NCI-H146 (cell line): ENCODE measurements around the gene SDK2.
"Not testable (repeated sequence)": the region's sequence is repeated elsewhere in the genome, so short reads cannot be mapped to it uniquely, and the experiment has no call there.

ENCODE experiments used
- DNase-seq: peaks from one replicate; lab custom pipeline; 2025; lab: John Stamatoyannopoulos, UW

Gene SDK2

GRCh38 chr17:73482251-73482716 lies 162.0 kb downstream of the SDK2 start:
- DNase-seq = no peak

DNA sequence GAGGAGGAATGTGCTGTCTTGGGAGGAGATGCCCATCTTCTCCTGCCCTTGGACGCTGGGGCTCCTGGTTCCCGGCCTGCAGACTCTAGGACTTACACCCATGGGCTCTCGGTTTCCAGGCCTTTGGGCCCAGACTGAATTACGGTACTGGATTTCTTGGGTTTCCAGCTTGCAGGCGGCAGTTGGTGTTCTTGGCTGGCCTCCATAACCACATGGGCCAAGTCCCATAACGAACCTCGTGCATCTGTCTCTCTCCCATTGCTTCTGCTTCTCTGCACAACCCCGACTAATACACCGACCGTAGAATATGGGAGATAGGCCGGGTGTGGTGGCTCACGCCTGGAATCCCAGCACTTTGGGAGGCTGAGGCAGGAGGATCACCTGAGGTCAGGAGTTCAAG lies 162.6 kb downstream of the SDK2 start:
- DNase-seq = no peak

GRCh38 chr17:73480740-73481139 lies 163.5 kb downstream of the SDK2 start:
- DNase-seq = peak; percentile 11

GRCh38 chr17:73478768-73479424 lies 165.3 kb downstream of the SDK2 start:
- peak; percentile 13 for DNase-seq

DNA sequence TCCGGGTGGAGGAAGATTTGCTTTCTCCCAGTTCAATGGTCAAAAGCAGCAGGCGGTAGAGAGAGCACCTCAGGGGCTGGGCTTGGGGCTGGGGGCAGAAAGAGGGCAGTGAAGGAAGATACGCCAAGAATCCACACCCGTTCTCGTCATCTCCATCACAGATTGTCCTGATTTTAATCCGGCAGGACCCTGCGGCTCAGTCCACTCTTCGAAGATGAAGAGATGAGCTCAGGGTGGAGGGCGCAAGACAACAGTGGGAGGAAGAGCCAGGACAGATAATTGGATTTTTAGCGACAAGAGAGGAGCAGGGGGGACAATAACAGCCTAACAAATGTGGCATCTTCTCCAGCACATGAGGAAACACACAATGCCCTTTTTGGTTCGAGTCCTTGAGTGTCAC lies 165.9 kb downstream of the SDK2 start:
- no peak for DNase-seq

DNA sequence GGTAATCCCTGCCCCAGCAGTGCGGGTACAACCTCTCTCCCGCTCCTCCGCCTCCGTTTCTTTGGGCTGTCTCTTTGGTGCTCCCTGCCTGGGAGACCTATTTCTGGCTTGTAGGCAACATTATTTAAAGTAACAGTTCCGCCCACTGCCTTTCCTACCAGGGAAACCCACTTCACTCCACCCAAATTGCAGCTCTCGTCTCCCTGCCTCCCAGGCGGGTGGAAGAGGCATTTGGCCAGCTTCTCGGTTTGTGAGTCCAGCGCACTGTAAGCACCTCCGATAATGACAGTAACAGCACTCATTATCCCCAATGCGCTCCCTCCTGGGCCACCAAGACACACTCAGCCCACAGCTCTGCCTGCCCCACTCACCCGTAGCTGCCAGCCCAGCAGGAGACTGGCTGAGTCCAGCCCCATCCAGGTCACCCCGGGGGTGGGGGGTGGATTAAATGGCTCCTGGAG lies 167.3 kb downstream of the SDK2 start:
- DNase-seq = peak; percentile 39

- DNase-seq = peak; percentile 13
These were observed 169.8 kb downstream of the SDK2 start for GRCh38 chr17:73474370-73474988.

- not testable (repeated sequence) for DNase-seq
These were observed 171.5 kb downstream of the SDK2 start for GRCh38 chr17:73472715-73473114.

- DNase-seq = no peak
These were observed 172.3 kb downstream of the SDK2 start for GRCh38 chr17:73471924-73472323.

GRCh38 chr17:73470316-73470826 lies 173.9 kb downstream of the SDK2 start:
- DNase-seq = no peak

DNA sequence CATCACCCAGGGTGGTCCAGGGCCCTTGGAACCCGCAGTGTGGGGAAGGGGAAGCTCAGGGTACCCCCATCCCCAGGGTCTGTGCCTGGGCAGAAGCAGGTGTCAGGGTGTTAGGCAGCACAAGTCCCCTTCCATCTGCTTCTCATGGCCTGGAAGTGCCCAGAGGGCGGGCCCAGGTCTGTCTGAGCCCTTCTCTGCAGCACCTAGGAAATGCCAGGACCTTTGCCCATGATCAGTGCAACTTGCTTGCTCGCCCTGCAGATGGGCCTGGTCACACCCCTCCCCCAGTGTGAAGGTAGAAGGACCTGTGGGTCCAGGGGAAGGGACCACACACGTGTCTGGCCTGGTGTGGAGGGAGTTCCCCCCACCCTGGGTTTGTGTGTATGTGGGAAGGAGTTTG lies 174.9 kb downstream of the SDK2 start:
- no peak for DNase-seq

DNA sequence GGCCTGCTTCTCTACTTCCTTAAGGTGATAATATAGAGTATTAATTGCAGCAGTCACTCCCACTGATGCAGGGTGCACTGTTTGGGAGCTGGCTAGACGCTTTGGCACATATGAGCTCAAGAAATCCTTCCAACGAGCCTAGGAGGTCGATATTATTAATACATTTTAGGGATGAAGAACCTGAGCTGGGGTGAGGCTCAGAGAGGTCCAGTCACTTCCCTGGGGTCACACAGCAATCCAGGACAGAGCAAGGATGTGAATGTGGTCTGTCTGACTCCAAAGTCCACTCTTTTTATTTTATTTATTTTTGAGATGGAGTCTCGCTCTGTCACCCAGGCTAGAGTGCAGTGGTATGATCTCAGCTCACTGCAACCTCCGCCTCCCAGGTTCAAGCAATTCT lies 176.0 kb downstream of the SDK2 start:
- DNase-seq = no peak

DNA sequence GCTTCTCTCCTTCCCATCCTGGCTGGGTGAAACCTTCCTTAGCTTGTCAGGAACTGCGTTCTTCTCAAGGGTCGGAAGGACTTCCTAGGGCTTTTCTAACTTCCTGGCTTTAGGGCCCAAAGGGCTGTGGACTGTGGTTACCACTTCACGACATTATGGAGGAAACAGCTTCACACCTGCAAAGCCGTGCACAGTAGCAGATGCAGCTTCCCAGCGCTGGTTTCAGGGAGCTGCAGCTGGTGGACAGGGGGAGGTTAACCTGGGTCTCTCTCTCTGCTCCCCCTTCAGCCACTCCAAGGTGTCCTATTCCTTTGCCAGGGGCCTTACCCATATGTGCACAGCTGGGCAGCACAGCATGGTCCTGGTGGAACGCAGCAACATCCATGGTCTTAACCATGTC lies 176.6 kb downstream of the SDK2 start:
- DNase-seq = no peak

DNA sequence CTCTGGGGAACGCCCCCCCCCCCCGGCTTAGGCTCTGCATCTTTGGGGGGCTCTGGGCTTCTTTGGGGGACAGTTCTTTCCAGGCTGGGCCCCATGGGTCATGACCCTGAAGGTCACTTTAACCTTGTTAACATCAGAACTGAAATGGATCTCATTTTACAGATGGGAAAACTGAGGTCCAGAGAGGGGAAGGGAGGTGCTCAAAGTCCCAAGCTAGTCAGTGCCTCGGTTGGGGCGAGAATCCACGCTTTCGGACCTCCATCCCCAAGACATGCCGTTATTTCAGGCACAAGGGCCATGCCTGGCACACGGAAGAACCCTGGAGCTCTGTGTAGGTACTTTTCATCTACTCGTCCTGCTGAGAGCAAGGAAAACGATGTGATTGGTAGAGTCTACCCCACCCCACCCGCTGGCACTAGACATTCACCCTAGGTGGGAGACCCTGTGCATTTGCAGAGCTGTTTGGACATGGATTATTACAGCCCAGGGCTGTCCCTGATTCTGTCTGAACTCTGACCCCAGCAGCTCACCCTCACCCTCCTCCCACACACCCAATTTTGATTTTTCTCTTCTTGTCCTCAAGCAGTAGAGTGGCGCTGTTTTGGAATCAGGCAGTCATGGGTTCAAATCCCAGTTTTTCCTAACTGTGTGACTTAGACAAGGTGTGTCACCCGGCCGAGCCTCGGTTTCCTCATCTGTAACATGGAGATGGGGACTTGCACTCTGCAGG lies 177.4 kb downstream of the SDK2 start:
- no peak for DNase-seq

GRCh38 chr17:73465953-73466230 lies 178.4 kb downstream of the SDK2 start:
- DNase-seq = no peak

DNA sequence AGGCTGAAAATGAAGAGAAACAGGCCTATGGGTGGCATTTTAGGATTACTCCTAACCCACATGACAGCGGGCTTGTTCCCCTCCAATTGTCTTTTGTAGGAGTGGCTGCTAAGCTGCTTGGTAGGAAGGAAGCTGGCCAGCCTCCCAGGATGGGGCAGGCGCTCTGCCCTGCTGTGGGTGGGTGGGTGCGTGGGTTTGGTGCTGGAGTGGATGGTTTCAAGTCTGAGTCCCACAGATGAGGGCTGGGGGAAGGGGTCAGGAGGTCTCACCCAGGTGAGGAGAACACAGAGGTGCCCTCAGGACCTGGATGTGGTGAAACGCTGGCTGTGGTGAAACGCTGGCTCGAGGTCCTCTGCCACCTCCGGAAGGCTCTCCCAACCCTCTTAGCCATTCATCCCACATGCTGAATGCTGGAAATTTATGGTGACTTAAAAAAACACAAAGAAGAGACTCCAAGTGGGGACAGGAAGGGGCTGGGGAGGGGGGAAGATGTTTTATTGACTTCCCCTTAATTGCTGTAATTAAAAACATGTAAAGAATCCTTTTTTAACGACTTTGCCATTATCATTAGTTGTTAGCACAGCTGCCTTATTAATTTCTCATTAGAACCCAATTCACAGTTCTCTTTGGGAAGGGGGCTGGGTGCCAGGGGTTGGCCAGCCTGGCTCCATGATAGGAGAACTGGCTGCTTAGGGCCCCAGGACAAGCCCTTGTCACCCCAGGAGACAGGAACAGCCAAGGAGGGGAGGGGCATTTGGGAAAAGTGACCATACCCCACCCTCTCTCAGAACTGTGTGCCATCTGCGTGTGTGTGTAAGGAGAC lies 178.9 kb downstream of the SDK2 start:
- DNase-seq = peak; percentile 98

DNA sequence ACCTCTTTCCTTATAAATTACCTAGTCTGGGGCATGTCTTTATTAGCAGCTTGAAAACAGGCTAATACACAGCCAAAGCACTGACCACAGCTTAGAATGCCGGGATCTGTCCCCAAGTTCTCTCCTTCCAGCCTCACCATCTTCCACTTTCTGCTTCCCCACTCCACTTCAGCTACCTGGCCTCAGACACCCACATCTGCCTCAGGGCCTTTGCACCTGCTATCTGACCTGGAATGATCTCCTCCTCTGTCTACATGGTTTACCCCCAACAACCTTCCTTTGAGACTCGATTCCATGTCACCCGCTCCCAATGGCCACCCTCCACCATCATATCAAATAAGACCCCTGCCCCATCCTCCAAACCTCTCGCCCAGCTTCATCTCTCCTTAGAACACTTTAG lies 179.8 kb downstream of the SDK2 start:
- DNase-seq = no peak

DNA sequence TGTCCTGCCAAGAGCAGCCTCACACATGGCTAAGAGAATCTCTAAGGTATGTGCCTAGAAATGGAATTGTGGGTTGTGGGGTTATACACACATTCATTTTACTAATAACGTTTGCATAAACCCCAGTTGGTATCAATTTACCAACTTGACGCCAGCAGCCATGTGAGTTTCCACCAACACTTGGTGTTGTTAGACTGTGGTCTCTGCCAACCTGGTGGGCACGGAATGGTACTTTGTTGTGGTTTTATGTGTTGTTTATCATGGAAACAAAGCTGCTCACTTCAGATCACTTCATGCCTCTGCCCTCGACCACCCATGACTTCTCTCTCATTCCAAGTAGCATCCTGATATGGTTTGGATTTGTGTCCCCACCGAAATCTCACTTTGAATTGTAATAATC lies 180.4 kb downstream of the SDK2 start:
- no peak for DNase-seq

GRCh38 chr17:73462823-73463222 lies 181.4 kb downstream of the SDK2 start:
- DNase-seq = peak; percentile 34

DNA sequence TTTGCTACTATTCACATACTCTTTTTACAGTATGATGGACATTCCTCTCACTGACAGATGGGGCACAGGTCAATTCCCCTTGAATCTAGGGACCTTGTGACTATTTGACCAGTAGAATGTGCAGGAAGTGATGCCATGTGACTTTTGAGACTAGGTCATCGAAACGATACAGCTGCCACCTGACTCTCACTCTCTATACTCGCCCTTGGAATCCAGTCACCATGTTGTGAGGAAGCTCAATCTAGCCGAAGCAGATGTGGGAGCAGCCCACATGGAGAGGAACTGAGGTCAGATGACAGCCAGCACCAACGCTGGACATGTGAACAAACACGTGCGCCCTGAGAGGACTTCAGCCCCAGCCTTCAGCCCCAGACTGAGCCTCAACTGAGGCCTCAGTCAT lies 184.3 kb downstream of the SDK2 start:
- no peak for DNase-seq

DNA sequence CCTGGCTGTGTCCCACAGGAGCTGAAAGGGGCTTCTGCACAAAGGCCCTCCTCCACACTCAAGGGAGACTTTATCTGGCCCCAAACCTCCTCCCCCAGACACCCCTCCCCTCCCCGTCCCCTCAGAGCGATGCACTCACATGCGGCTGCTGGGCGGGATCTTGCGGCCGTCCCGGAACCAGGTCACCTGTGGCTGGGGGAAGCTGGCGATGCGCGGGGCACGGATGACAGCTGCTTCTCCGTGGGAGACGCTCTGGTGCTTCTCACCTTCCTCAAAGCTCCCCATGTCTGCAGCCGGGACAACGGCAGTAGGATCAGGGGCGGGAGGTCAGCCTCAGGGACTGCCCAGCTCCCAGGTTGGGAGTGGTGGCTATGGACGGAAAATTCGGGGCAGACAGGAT lies 188.5 kb downstream of the SDK2 start:
- DNase-seq = no peak

DNA sequence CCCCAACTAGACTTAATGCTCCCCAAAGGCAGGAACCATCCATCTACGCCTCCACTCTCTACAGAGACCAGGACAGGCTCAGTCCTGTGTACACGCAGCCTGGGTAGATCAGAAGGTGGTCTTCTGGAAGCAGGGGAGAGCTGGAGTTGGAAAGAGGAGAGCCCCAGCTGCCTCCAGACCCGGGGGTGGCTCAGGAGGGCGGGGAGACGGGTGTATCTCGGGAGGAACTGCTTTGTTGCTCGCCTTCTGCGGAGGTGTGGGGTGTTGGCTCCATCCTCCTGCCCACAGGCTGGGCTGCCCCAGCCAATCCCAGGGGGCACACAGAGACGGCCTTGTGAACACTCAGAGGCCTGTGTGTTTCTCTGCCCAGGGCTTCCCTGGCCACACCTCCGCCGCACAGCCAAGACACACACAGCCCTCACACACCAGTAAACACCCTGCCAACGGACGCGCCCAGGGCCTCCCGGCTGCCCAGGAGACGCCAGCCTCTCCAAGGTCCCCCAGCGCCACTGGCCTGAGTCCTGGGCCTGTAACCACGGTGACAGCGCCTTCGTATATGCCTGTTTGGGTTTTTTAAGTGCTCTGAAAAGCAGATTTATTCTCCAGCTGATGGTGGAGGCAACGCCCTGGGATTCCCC lies 189.1 kb downstream of the SDK2 start:
- DNase-seq = no peak
